CD14-positive monocyte (primary cell): ENCODE data around the gene ZNF275. TPM values are rescaled to one million over a fixed set of nuclear protein-coding genes. Genes with fewer than 3 reads are reported as not detected.

Source experiments
- DNase-seq, 3 donors: peaks; one replicate each; pipeline ENCODE4 v3.0.0-alpha.2; 2011 to 2022
- H2AFZ ChIP-seq: 2 replicates; pipeline ENCODE4 v1.6.0; 2012; ENCODE audit warnings: mild to moderate bottlenecking, low read depth, low read length, inconsistent platforms; ENCODE audit not compliant: insufficient read depth, poor library complexity, severe bottlenecking
- H3K27ac ChIP-seq, 2 donors: 1 replicate in 1 of 2; 2 replicates in 1 of 2; pipeline ENCODE4 v1.5.1; 2012 to 2013; ENCODE audit warnings: low read length in 2 of 2, control low read depth in 1 of 2, inconsistent platforms in 1 of 2, low read depth in 1 of 2, mild to moderate bottlenecking in 1 of 2
- H3K27me3 ChIP-seq, 2 donors: one replicate each; pipeline versions ENCODE4 v1.6.0 to v1.6.1; 2011 to 2013; ENCODE audit warnings: low read length in 2 of 2; ENCODE audit not compliant: control insufficient read depth in 2 of 2, insufficient read depth in 2 of 2
- H3K36me3 ChIP-seq, 2 donors: replicated peaks in 1 of 2; 1 replicate in 1 of 2; 2 replicates in 1 of 2; pipeline versions ENCODE4 v1.5.1 to v1.6.1; 2012 to 2013; ENCODE audit warnings: low read length in 2 of 2, control low read depth in 1 of 2, inconsistent platforms in 1 of 2, mild to moderate bottlenecking in 1 of 2; ENCODE audit not compliant: insufficient read depth in 2 of 2, control insufficient read depth in 1 of 2
- H3K4me1 ChIP-seq, 2 donors: 1 replicate in 1 of 2; 2 replicates in 1 of 2; pipeline versions ENCODE4 v1.5.1 to v1.6.1; 2012 to 2013; ENCODE audit warnings: low read length in 2 of 2, control low read depth in 1 of 2, inconsistent platforms in 1 of 2, mild to moderate bottlenecking in 1 of 2, moderate library complexity in 1 of 2; ENCODE audit not compliant: insufficient read depth in 2 of 2, control insufficient read depth in 1 of 2
- H3K4me2 ChIP-seq: replicated peaks from 2 replicates; pipeline ENCODE3; 2012; ENCODE audit warnings: low read length, moderate library complexity, mild to moderate bottlenecking; ENCODE audit not compliant: poor library complexity, severe bottlenecking; ENCODE audit errors: extremely low read depth
- H3K4me3 ChIP-seq, 3 experiments: fragments of 200-600 bp in 1 of 3; sonication (generic) in 1 of 3; replicated peaks in 1 of 3; 1 replicate in 2 of 3; 2 replicates in 1 of 3; pipeline ENCODE4 v1.5.1; 2011 to 2013; ENCODE audit warnings: low read length in 3 of 3, mild to moderate bottlenecking in 3 of 3, control low read depth in 2 of 3, low read depth in 2 of 3, inconsistent platforms in 1 of 3, moderate library complexity in 1 of 3
- H3K79me2 ChIP-seq: 2 replicates; pipeline ENCODE4 v1.6.0; 2012; ENCODE audit warnings: mild to moderate bottlenecking, control low read depth, inconsistent platforms, low read length, moderate library complexity; ENCODE audit not compliant: insufficient read depth
- H3K9ac ChIP-seq: 2 replicates; pipeline ENCODE4 v1.6.0; 2017; ENCODE audit warnings: low read length, mild to moderate bottlenecking; ENCODE audit not compliant: insufficient read depth, poor library complexity, severe bottlenecking
- H3K9me3 ChIP-seq, 2 donors: replicated peaks in 1 of 2; 1 replicate in 1 of 2; 2 replicates in 1 of 2; pipeline versions ENCODE4 v1.5.1 to v1.6.1; 2012 to 2013; ENCODE audit warnings: low read length in 2 of 2, control low read depth in 1 of 2; ENCODE audit not compliant: control insufficient read depth in 1 of 2, insufficient read depth in 1 of 2
- H4K20me1 ChIP-seq: 2 replicates; pipeline ENCODE4 v1.6.0; 2012; ENCODE audit warnings: mild to moderate bottlenecking, low read length, control low read depth, moderate library complexity; ENCODE audit not compliant: insufficient read depth
- H3K27ac Mint-ChIP-seq, 7 donors: one replicate each; pipeline ENCODE4 v1.8.0; 2020; ENCODE audit warnings: mild to moderate bottlenecking in 7 of 7, mixed read lengths in 7 of 7, moderate library complexity in 6 of 7, inconsistent platforms in 2 of 7
- H3K27me3 Mint-ChIP-seq, 3 donors: one replicate each; pipeline ENCODE4 v1.8.0; 2021 to 2022; ENCODE audit warnings: low read depth in 3 of 3, mild to moderate bottlenecking in 3 of 3, mixed read lengths in 3 of 3, moderate library complexity in 3 of 3, inconsistent platforms in 1 of 3
- H3K36me3 Mint-ChIP-seq, 2 donors: one replicate each; pipeline ENCODE4 v1.8.0; 2020; ENCODE audit warnings: mixed read lengths in 2 of 2, inconsistent platforms in 1 of 2, mild to moderate bottlenecking in 1 of 2
- H3K4me1 Mint-ChIP-seq: one replicate; pipeline ENCODE4 v1.8.0; 2020; ENCODE audit warnings: mild to moderate bottlenecking, mixed read lengths
- H3K4me3 Mint-ChIP-seq, 2 donors: one replicate each; pipeline ENCODE4 v1.8.0; 2020; ENCODE audit warnings: mild to moderate bottlenecking in 2 of 2, mixed read lengths in 2 of 2, moderate library complexity in 1 of 2
- H3K9me3 Mint-ChIP-seq, 7 donors: one replicate each; pipeline ENCODE4 v1.8.0; 2020 to 2022; ENCODE audit warnings: mixed read lengths in 7 of 7, mild to moderate bottlenecking in 6 of 7, moderate library complexity in 6 of 7, inconsistent platforms in 2 of 7
- CTCF ChIP-seq: fragments of 200-600 bp; IDR thresholded peaks from one replicate; pipeline ENCODE4 v1.8.0; 2022; ENCODE audit warnings: antibody characterized with exemption, mild to moderate bottlenecking
- WGBS: methylation state at CpG from one replicate; pipeline ENCODE4 v1.1.5; 2013; ENCODE audit warnings: missing lambda C conversion rate; ENCODE audit not compliant: insufficient coverage; 5-methylcytosine and 5-hydroxymethylcytosine counted together
- intact Hi-C, 2 donors: fragments of 100-400 bp; cut with micrococcal nuclease; formaldehyde crosslinking; loops; one replicate each; pipeline versions ENCODE4 v1.15.0 to v1.15.1; 2023
- polyA plus RNA-seq, 3 donors: library from polyadenylated mRNA; depleted of rRNA in 1 of 3; unstranded in 2 of 3; stranded (reverse) in 1 of 3; fragments of 300-500 nt in 2 of 3; fragments of >200 nt in 1 of 3; fragmentation: Illumina TruSeq in 2 of 3; gene quantifications; 1 replicate in 2 of 3; 2 replicates in 1 of 3; pipeline ENCODE4 v1.2.3, GENCODE V29; 2012 to 2021

ZNF275 gene
- polyA plus RNA-seq, 3 donors: 1.0 to 4.7 (median 2.1) TPM

GRCh38 chrX:153340111-153340510, 6.2 kb downstream of the ZNF275 start:
- 100% methylated on average over 2 of the region's 6 CpGs for WGBS
- peaks cover 0 to 6% (median under 1%) of the 10 kb centered on the region in 7 donors for H3K9me3 Mint-ChIP-seq

GRCh38 chrX:153342762-153343558, 9.0 kb downstream of the ZNF275 start:
- Histone ChIP-seq H3K27ac (no peak overlapping the region), H3K27me3 (no peaks in the 10 kb centered on the region), H3K79me2 (no peaks in the 10 kb centered on the region), H2AFZ (no peak overlapping the region), H3K4me1 (no peaks in the 10 kb centered on the region), H3K36me3 (peaks cover 34 to 52% of the 10 kb centered on the region in 2 donors), H3K4me3 (no peak overlapping the region), H3K9me3 (no peaks in the 10 kb centered on the region), H3K4me2 (no peak overlapping the region), H3K9ac (no peak overlapping the region), H4K20me1 (no peaks in the 10 kb centered on the region)
- H3K9me3 Mint-ChIP-seq: peaks cover 0 to 18% (median 2%) of the 10 kb centered on the region in 7 donors
- no peak overlapping the region for H3K4me3 Mint-ChIP-seq
- H3K27ac Mint-ChIP-seq: no peak overlapping the region
- peaks cover 0 to 7% (median 2%) of the 10 kb centered on the region in 3 donors for H3K27me3 Mint-ChIP-seq
- 100% methylated on average over 4 of the region's 9 CpGs for WGBS
- peaks cover 64 to 67% of the 10 kb centered on the region in 2 donors for H3K36me3 Mint-ChIP-seq
- no peak for DNase-seq
- intact Hi-C loops: no loop called here
- H3K4me1 Mint-ChIP-seq: peaks cover 3% of the 10 kb centered on the region
- TF ChIP-seq CTCF: no peak

More at GRCh38 chrX:153340111-153340510, 6.2 kb downstream of the ZNF275 start:
- Histone ChIP-seq H3K27ac (no peak overlapping the region), H4K20me1 (no peaks in the 10 kb centered on the region), H3K27me3 (no peaks in the 10 kb centered on the region), H3K4me2 (no peak overlapping the region), H3K4me3 (no peak overlapping the region), H3K9ac (no peak overlapping the region), H3K4me1 (no peaks in the 10 kb centered on the region), H3K9me3 (no peaks in the 10 kb centered on the region), H2AFZ (no peak overlapping the region), H3K79me2 (peaks cover 1% of the 10 kb centered on the region), H3K36me3 (peaks cover 12 to 33% of the 10 kb centered on the region in 2 donors)
- Mint-ChIP-seq H3K36me3 (peaks cover 46 to 63% of the 10 kb centered on the region in 2 donors), H3K27ac (no peak overlapping the region), H3K4me1 (peaks cover 6% of the 10 kb centered on the region), H3K27me3 (peaks cover 0 to 7% (median 2%) of the 10 kb centered on the region in 3 donors), H3K4me3 (no peak overlapping the region)
- TF ChIP-seq CTCF: no peak
- intact Hi-C loops: no loop called here
- DNase-seq: no peak
